ENCODE measurements around the gene RRH.

RRH gene

GRCh38 chr4:109887071-109887470 is 59.3 kb downstream of the RRH start:
- no peak for DNase-seq (ENCODE audit: low read depth in 2 of 2)

- no peak for DNase-seq (ENCODE audit: low read depth in 2 of 2)
These were observed 62.3 kb downstream of the RRH start for GRCh38 chr4:109890076-109890475.

All from stimulated activated CD8-positive, alpha-beta memory T cell treated with anti-CD3 and anti-CD28 coated beads, Interleukin-2, amount 100 ng/mL, for 1 hour (primary cell).